HEK293 (cell line): ENCODE results near the gene SPATA25.

ENCODE experiments used
- EGR2 ChIP-seq: fragments of 450-650 bp; formaldehyde crosslinking; IDR thresholded peaks from 2 replicates; pipeline ENCODE4 v1.5.1; 2016; ENCODE audit warnings: low read depth, missing biosample characterization, missing genetic modification characterization
- GLI2 ChIP-seq: fragments of 450-650 bp; formaldehyde crosslinking; IDR thresholded peaks from 2 replicates; pipeline ENCODE4; 2017; ENCODE audit warnings: missing biosample characterization, missing genetic modification characterization, low read depth, borderline replicate concordance
- GLI4 ChIP-seq: fragments of 450-650 bp; formaldehyde crosslinking; IDR thresholded peaks from 2 replicates; pipeline ENCODE4 v1.5.1; 2016; ENCODE audit warnings: missing biosample characterization, missing genetic modification characterization
- INSM2 ChIP-seq: fragments of 450-650 bp; formaldehyde crosslinking; IDR thresholded peaks from 2 replicates; pipeline ENCODE4 v1.5.1; 2016; ENCODE audit warnings: missing biosample characterization, missing genetic modification characterization
- KLF8 ChIP-seq: fragments of 450-650 bp; formaldehyde crosslinking; IDR thresholded peaks from 2 replicates; pipeline ENCODE4 v1.5.1; 2016; ENCODE audit warnings: missing biosample characterization, missing genetic modification characterization
- SETDB1 ChIP-seq: IDR thresholded peaks from one replicate; pipeline ENCODE4 v1.6.1; 2017; ENCODE audit warnings: mild to moderate bottlenecking, low read length, moderate library complexity, mixed read lengths; ENCODE audit not compliant: insufficient read length
- SP3 ChIP-seq: fragments of 450-650 bp; formaldehyde crosslinking; IDR thresholded peaks from 2 replicates; pipeline ENCODE4 v1.5.1; 2016; ENCODE audit warnings: missing biosample characterization, missing genetic modification characterization
- TSHZ1 ChIP-seq: fragments of 450-650 bp; formaldehyde crosslinking; IDR thresholded peaks from 2 replicates; pipeline ENCODE4 v1.5.1; 2016; ENCODE audit warnings: missing biosample characterization, missing genetic modification characterization, borderline replicate concordance
- WT1 ChIP-seq: fragments of 450-650 bp; formaldehyde crosslinking; IDR thresholded peaks from 2 replicates; pipeline ENCODE4 v1.5.1; 2016; ENCODE audit warnings: missing biosample characterization, missing genetic modification characterization
- ZBTB17 ChIP-seq: fragments of 450-650 bp; formaldehyde crosslinking; IDR thresholded peaks from 2 replicates; pipeline ENCODE4 v1.5.1; 2016; ENCODE audit warnings: missing biosample characterization, missing genetic modification characterization
- ZBTB44 ChIP-seq: fragments of 450-650 bp; IDR thresholded peaks from 2 replicates; pipeline ENCODE4 v1.5.1; 2018; ENCODE audit warnings: missing biosample characterization, mild to moderate bottlenecking, missing genetic modification characterization
- ZBTB48 ChIP-seq: fragments of 450-650 bp; formaldehyde crosslinking; IDR thresholded peaks from 2 replicates; pipeline ENCODE4 v1.5.1; 2016; ENCODE audit warnings: missing biosample characterization, missing genetic modification characterization
- ZBTB6 ChIP-seq: fragments of 450-650 bp; formaldehyde crosslinking; IDR thresholded peaks from 2 replicates; pipeline ENCODE4 v1.5.1; 2017; ENCODE audit warnings: missing biosample characterization, missing genetic modification characterization
- ZFP37 ChIP-seq: fragments of 450-650 bp; formaldehyde crosslinking; IDR thresholded peaks from 2 replicates; pipeline ENCODE4 v1.5.1; 2016; ENCODE audit warnings: missing biosample characterization, missing genetic modification characterization
- ZNF114 ChIP-seq: fragments of 450-650 bp; formaldehyde crosslinking; IDR thresholded peaks from 2 replicates; pipeline ENCODE4 v1.5.0; 2017; ENCODE audit warnings: missing biosample characterization, missing genetic modification characterization
- ZNF133 ChIP-seq: fragments of 450-650 bp; formaldehyde crosslinking; IDR thresholded peaks from 2 replicates; pipeline ENCODE4 v1.5.1; 2016; ENCODE audit warnings: missing biosample characterization, missing genetic modification characterization
- ZNF155 ChIP-seq: fragments of 450-650 bp; formaldehyde crosslinking; IDR thresholded peaks from 2 replicates; pipeline ENCODE4 v1.5.1; 2016; ENCODE audit warnings: missing biosample characterization, missing genetic modification characterization
- ZNF26 ChIP-seq: fragments of 450-650 bp; formaldehyde crosslinking; IDR thresholded peaks from 2 replicates; pipeline ENCODE4 v1.5.1; 2016; ENCODE audit warnings: missing biosample characterization, missing genetic modification characterization
- ZNF362 ChIP-seq: fragments of 450-650 bp; formaldehyde crosslinking; IDR thresholded peaks from 2 replicates; pipeline ENCODE4 v1.5.1; 2016; ENCODE audit warnings: missing biosample characterization, missing genetic modification characterization
- ZNF391 ChIP-seq: fragments of 450-650 bp; formaldehyde crosslinking; IDR thresholded peaks from 2 replicates; pipeline ENCODE4 v1.5.1; 2016; ENCODE audit warnings: low read depth, missing biosample characterization, missing genetic modification characterization, borderline replicate concordance
- ZNF514 ChIP-seq: fragments of 450-650 bp; formaldehyde crosslinking; IDR thresholded peaks from 2 replicates; pipeline ENCODE4 v1.5.1; 2016; ENCODE audit warnings: missing biosample characterization, missing genetic modification characterization
- ZNF555 ChIP-seq: fragments of 450-650 bp; formaldehyde crosslinking; conservative IDR thresholded peaks from 2 replicates; pipeline ENCODE4 v1.5.1; 2017; ENCODE audit warnings: missing biosample characterization, mild to moderate bottlenecking, missing genetic modification characterization, inconsistent platforms
- ZNF654 ChIP-seq: fragments of 450-650 bp; formaldehyde crosslinking; IDR thresholded peaks from 2 replicates; pipeline ENCODE4 v1.5.1; 2016; ENCODE audit warnings: low read depth, missing biosample characterization, missing genetic modification characterization
- ZNF677 ChIP-seq: fragments of 450-650 bp; IDR thresholded peaks from 2 replicates; pipeline ENCODE4 v1.5.0; 2018; ENCODE audit warnings: missing biosample characterization, mild to moderate bottlenecking, missing genetic modification characterization, moderate library complexity
- ZNF747 ChIP-seq: fragments of 450-650 bp; formaldehyde crosslinking; IDR thresholded peaks from 2 replicates; pipeline ENCODE4 v1.5.1; 2016; ENCODE audit warnings: missing biosample characterization, missing genetic modification characterization
- ZSCAN16 ChIP-seq: fragments of 450-650 bp; formaldehyde crosslinking; IDR thresholded peaks from 2 replicates; pipeline ENCODE4 v1.5.1; 2016; ENCODE audit warnings: missing biosample characterization, missing genetic modification characterization
- ZSCAN30 ChIP-seq: fragments of 450-650 bp; IDR thresholded peaks from 2 replicates; pipeline ENCODE4 v1.5.1; 2018; ENCODE audit warnings: missing biosample characterization, mild to moderate bottlenecking, missing genetic modification characterization, moderate library complexity
- ZSCAN4 ChIP-seq: fragments of 450-650 bp; formaldehyde crosslinking; IDR thresholded peaks from 2 replicates; pipeline ENCODE4 v1.5.1; 2017; ENCODE audit warnings: missing biosample characterization, missing genetic modification characterization

Gene SPATA25

GRCh38 chr20:45910670-45911485 is 23.5 kb upstream of the SPATA25 start (continued):
- no peak for TF ChIP-seq TSHZ1 (tag by site-specific recombination)
- peak; percentile 74; the same call in 1 of the 2 replicates for TF ChIP-seq ZBTB6 (tag by site-specific recombination)
- no peak for TF ChIP-seq WT1 (tag by site-specific recombination)
- TF ChIP-seq ZNF114: no peak
- no peak for TF ChIP-seq GLI4 (tag by site-specific recombination)
- TF ChIP-seq ZNF133: no peak
- no peak for TF ChIP-seq ZNF155 (tag by site-specific recombination)
- no peak for TF ChIP-seq ZNF391 (tag by site-specific recombination)
- TF ChIP-seq KLF8 (tag by site-specific recombination): peak; percentile 45; the same call in 1 of the 2 replicates
- no peak for TF ChIP-seq ZNF514
- TF ChIP-seq ZSCAN30 (tag by site-specific recombination): no peak
- peak; percentile 89 for TF ChIP-seq ZBTB17 (tag by site-specific recombination)
- no peak for TF ChIP-seq ZBTB48 (tag by site-specific recombination)
- no peak for TF ChIP-seq GLI2 (tag by site-specific recombination)
- TF ChIP-seq ZSCAN16 (tag by site-specific recombination): no peak
- TF ChIP-seq ZNF362 (tag by site-specific recombination): no peak
- TF ChIP-seq ZNF654 (tag by site-specific recombination): no peak
- no peak for TF ChIP-seq EGR2 (tag by site-specific recombination)
- TF ChIP-seq SP3 (tag by site-specific recombination): peak; percentile 82
- no peak for TF ChIP-seq ZBTB44
- TF ChIP-seq SETDB1: no peak
- TF ChIP-seq ZNF26 (tag by site-specific recombination): no peak
- no peak for TF ChIP-seq ZSCAN4
- TF ChIP-seq ZFP37 (tag by site-specific recombination): no peak
- TF ChIP-seq INSM2: 0 out of 2 replicates have a peak, but pooled peaks have one; percentile 11
- TF ChIP-seq ZNF555 (tag by site-specific recombination): no peak
- no peak for TF ChIP-seq ZNF677 (tag by site-specific recombination)
- TF ChIP-seq ZNF747 (tag by site-specific recombination): no peak
